ENCODE data around the gene POF1B.

Gene POF1B

DNA sequence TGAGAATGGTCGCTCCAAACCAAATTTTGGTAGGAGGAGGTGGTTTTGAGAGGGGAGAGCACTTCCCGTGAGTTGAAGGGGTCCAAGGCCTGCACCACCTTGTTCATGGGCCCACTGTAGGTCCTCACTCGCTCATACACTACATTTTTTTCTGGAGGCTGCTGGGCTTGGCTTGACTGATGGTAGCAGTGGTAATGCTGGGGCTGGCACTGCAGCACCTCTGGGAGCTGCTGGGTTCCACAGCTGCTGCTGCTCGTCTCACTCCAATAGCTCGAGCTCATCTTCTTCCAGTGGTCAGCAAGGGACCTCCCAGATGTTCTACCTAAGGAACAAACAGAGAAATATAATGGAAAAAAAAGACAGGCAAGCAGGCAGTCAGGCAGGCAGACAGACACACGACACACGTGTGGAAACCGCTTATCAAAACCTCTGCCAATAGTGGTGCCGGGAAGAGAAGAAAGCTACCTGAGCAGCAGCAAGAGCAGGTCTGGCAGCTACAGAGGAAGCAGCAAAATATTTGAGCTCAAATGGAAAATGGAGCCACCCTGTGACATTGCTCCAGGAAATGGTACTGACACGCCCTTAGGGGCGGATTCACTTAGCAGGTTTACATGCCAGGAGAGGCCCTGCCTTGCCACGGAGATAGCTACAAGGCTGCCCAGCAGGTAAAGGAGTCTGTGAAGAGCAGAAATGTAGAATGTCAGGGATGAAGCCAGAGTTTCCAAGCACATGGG, at the start of gene POF1B:
POF1B (minus strand) TSS at position 492 of the 734 bp plus-strand sequence; CDS start at position 281, 211 bp downstream.
- H3K4me3 ChIP-seq (ENCODE audit: low read length): no peak within 1 kb of the TSS
- no peaks in the 10 kb centered on the region for H3K36me3 ChIP-seq (ENCODE audit: control insufficient read depth, insufficient read depth, low read length, severe bottlenecking)
- no peaks in the 10 kb centered on the region for H3K9me3 ChIP-seq (ENCODE audit: control insufficient read depth, low read length)
- H3K4me1 ChIP-seq (ENCODE audit: control insufficient read depth, insufficient read depth, low read length): no peaks in the 10 kb centered on the region
- H3K27me3 ChIP-seq (replicated peaks; ENCODE audit: control insufficient read depth, insufficient read depth, low read length): peaks cover 3% of the 10 kb centered on the region
- no peak for DNase-seq (ENCODE audit: low read depth)
- H3K9ac ChIP-seq (ENCODE audit: low read length): no peak within 1 kb of the TSS

DNA sequence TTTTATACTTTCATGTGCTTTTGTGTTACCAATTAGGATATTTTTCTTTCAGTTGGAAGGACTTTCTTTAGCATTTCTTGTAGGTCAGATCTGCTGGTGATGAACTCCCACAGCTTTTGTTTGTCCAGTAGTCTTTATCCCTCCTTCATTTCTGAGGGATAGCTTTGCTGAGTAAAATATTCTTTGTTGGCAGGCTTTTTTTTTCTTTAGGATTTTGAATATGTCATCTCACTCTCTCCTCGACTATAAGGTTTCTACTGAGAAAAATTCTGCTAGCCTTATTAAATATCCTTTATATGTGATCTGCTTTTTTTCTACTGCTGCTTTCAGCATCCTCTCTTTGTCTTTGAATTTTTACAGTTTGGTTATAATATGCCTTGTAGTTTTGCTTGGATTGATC, 49.6 kb upstream of the POF1B start:
- no peak for DNase-seq (ENCODE audit: low read depth)
- no peaks in the 10 kb centered on the region for H3K27me3 ChIP-seq (replicated peaks; ENCODE audit: control insufficient read depth, insufficient read depth, low read length)
- no peak overlapping the region for H3K9ac ChIP-seq (ENCODE audit: low read length)
- no peaks in the 10 kb centered on the region for H3K36me3 ChIP-seq (ENCODE audit: control insufficient read depth, insufficient read depth, low read length, severe bottlenecking)
- H3K4me3 ChIP-seq (ENCODE audit: low read length): no peak overlapping the region
- peaks cover 21% of the 10 kb centered on the region for H3K9me3 ChIP-seq (ENCODE audit: control insufficient read depth, low read length)
- H3K4me1 ChIP-seq (ENCODE audit: control insufficient read depth, insufficient read depth, low read length): no peaks in the 10 kb centered on the region

- Histone ChIP-seq H3K27me3 (replicated peaks; ENCODE audit: control insufficient read depth, insufficient read depth, low read length) (no peaks in the 10 kb centered on the region), H3K36me3 (ENCODE audit: control insufficient read depth, insufficient read depth, low read length, severe bottlenecking) (no peaks in the 10 kb centered on the region), H3K4me3 (ENCODE audit: low read length) (no peak overlapping the region), H3K9me3 (ENCODE audit: control insufficient read depth, low read length) (peaks cover 11% of the 10 kb centered on the region), H3K9ac (ENCODE audit: low read length) (no peak overlapping the region), H3K4me1 (ENCODE audit: control insufficient read depth, insufficient read depth, low read length) (no peaks in the 10 kb centered on the region)
- no peak for DNase-seq (ENCODE audit: low read depth)
Observed at GRCh38 chrX:85419293-85419692, 39.8 kb upstream of the POF1B start.

GRCh38 chrX:85391878-85392238, 12.4 kb upstream of the POF1B start:
- DNase-seq (ENCODE audit: low read depth): no peak

DNA sequence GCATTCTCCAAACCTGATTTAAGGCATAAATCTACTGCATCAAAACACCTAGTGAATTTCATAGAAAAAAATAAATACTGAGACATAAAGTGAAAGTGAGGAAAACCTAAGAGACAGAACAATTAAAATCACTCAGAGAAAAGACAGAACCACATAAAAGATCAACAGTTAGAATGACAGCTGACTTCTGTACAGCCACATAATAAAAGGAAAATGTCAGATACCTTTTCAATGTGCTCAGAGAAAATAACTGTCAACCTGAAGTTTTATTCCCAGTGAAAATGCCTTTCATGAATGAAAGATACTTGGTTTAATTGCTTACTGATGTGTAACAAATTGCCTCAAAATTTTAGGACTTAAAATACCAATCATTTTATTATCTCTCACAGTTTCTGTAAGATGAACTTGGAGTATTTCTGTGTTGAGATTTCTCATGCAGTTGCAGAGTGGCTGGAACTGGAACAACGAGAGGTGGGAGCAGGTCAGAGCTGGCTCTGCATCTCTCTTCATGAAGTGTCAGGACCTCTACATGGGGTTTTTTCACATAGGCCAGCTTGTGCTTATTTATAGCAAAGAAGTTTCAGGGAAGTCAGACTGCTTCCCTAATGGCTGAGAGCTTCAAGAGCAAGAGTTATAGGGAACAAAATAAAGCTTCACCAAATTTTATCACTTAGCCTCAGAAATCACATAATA, 11.9 kb upstream of the POF1B start:
- DNase-seq (ENCODE audit: low read depth): no peak
- Histone ChIP-seq H3K9ac (ENCODE audit: low read length) (no peak overlapping the region), H3K4me3 (ENCODE audit: low read length) (no peak overlapping the region), H3K27me3 (replicated peaks; ENCODE audit: control insufficient read depth, insufficient read depth, low read length) (no peaks in the 10 kb centered on the region), H3K36me3 (ENCODE audit: control insufficient read depth, insufficient read depth, low read length, severe bottlenecking) (no peaks in the 10 kb centered on the region), H3K9me3 (ENCODE audit: control insufficient read depth, low read length) (peaks cover 3% of the 10 kb centered on the region), H3K4me1 (ENCODE audit: control insufficient read depth, insufficient read depth, low read length) (no peaks in the 10 kb centered on the region)

More at GRCh38 chrX:85391878-85392238, 12.4 kb upstream of the POF1B start:
- no peak overlapping the region for H3K4me3 ChIP-seq (ENCODE audit: low read length)
- H3K36me3 ChIP-seq (ENCODE audit: control insufficient read depth, insufficient read depth, low read length, severe bottlenecking): no peaks in the 10 kb centered on the region
- no peaks in the 10 kb centered on the region for H3K4me1 ChIP-seq (ENCODE audit: control insufficient read depth, insufficient read depth, low read length)
- H3K9ac ChIP-seq (ENCODE audit: low read length): no peak overlapping the region
- H3K9me3 ChIP-seq (ENCODE audit: control insufficient read depth, low read length): peaks cover 3% of the 10 kb centered on the region
- H3K27me3 ChIP-seq (replicated peaks; ENCODE audit: control insufficient read depth, insufficient read depth, low read length): no peaks in the 10 kb centered on the region

DNA sequence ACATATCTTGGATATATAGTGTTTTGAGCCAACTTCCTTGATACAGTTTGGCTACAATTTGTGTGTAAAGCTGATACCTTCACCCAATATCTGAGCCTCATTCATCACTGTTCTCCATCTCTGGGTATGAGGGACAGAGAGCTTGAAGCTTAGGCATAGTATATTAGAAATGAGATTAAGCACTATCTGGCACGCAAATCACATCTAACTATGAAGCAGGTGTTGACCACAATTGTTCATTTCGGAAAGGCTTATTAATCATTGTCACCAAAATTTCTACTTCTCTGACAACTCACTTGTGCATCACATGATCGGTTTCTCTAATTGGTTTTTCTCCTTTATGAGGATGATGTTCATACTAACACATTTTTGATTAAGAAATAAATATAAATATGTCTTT, 2.1 kb upstream of the POF1B start:
- no peak for DNase-seq (ENCODE audit: low read depth)
- H3K27me3 ChIP-seq (replicated peaks; ENCODE audit: control insufficient read depth, insufficient read depth, low read length): peaks cover 3% of the 10 kb centered on the region

DNA sequence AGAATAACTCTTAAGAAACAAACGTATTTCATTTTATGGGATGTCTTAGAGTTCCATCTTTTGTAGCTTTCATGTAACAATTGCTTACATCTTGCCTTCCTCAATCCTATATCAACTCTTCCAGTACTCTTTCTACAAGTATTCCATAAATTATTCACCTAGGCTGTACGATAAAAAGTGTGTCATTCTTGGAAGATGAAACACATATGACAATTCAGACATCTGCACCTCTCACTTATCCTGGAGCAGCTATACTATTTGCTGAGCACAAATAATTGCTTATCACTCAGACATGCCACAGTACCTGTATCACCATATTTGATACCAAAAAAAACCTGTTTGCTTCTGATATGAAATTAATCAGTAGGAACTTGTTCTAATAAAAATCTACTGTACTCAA, 1.0 kb downstream of the POF1B start:
- Histone ChIP-seq H3K36me3 (ENCODE audit: control insufficient read depth, insufficient read depth, low read length, severe bottlenecking) (no peaks in the 10 kb centered on the region), H3K9me3 (ENCODE audit: control insufficient read depth, low read length) (no peaks in the 10 kb centered on the region), H3K4me1 (ENCODE audit: control insufficient read depth, insufficient read depth, low read length) (no peaks in the 10 kb centered on the region), H3K9ac (ENCODE audit: low read length) (no peak overlapping the region), H3K27me3 (replicated peaks; ENCODE audit: control insufficient read depth, insufficient read depth, low read length) (peaks cover 3% of the 10 kb centered on the region), H3K4me3 (ENCODE audit: low read length) (no peak overlapping the region)
- no peak for DNase-seq (ENCODE audit: low read depth)

More for the DNA sequence above, 2.1 kb upstream of the POF1B start:
- no peak overlapping the region for H3K4me3 ChIP-seq (ENCODE audit: low read length)
- H3K9me3 ChIP-seq (ENCODE audit: control insufficient read depth, low read length): no peaks in the 10 kb centered on the region
- H3K4me1 ChIP-seq (ENCODE audit: control insufficient read depth, insufficient read depth, low read length): no peaks in the 10 kb centered on the region
- no peaks in the 10 kb centered on the region for H3K36me3 ChIP-seq (ENCODE audit: control insufficient read depth, insufficient read depth, low read length, severe bottlenecking)
- H3K9ac ChIP-seq (ENCODE audit: low read length): no peak overlapping the region

- no peak for DNase-seq (ENCODE audit: low read depth)
- no peaks in the 10 kb centered on the region for H3K9me3 ChIP-seq (ENCODE audit: control insufficient read depth, low read length)
- H3K4me3 ChIP-seq (ENCODE audit: low read length): no peak overlapping the region
Observed at GRCh38 chrX:85375333-85375738, 4.1 kb downstream of the POF1B start.

DNA sequence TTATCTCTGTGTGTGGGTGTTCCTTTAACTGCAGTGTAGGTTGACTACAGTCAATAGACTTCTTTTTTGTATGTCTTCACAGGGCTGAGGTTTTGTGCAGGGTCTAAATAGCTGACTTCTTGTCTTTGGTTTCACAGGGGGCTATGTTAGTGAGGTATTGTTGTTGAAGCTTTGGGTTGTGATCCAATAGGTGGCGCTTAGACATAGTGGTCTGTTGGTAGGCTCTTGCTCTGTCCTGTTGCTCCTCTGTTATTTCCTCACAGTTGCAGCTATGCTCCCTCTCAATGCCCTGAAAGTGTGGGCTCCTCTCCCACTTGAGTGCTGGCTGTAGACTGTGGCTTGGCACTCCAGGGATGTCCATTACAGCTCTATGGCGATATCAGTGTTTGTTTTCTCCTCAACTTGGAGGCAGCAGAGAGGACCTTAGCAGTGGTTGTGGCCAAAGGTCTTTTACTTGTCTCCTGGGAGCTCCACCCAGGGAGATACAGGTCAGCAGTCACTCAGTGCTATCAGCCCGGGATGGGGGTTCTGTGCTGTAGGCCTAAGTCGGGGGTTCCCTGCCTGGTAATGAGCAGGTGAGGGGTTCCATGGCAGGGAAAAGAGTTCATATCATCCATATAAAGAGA, 14.0 kb downstream of the POF1B start:
- DNase-seq (ENCODE audit: low read depth): no peak
- H3K9me3 ChIP-seq (ENCODE audit: control insufficient read depth, low read length): peaks cover 15% of the 10 kb centered on the region
- H3K9ac ChIP-seq (ENCODE audit: low read length): no peak overlapping the region
- no peaks in the 10 kb centered on the region for H3K27me3 ChIP-seq (replicated peaks; ENCODE audit: control insufficient read depth, insufficient read depth, low read length)
- no peaks in the 10 kb centered on the region for H3K4me1 ChIP-seq (ENCODE audit: control insufficient read depth, insufficient read depth, low read length)
- H3K36me3 ChIP-seq (ENCODE audit: control insufficient read depth, insufficient read depth, low read length, severe bottlenecking): no peaks in the 10 kb centered on the region
- no peak overlapping the region for H3K4me3 ChIP-seq (ENCODE audit: low read length)

More at GRCh38 chrX:85375333-85375738, 4.1 kb downstream of the POF1B start:
- no peaks in the 10 kb centered on the region for H3K36me3 ChIP-seq (ENCODE audit: control insufficient read depth, insufficient read depth, low read length, severe bottlenecking)
- H3K9ac ChIP-seq (ENCODE audit: low read length): no peak overlapping the region
- peaks cover 5% of the 10 kb centered on the region for H3K27me3 ChIP-seq (replicated peaks; ENCODE audit: control insufficient read depth, insufficient read depth, low read length)
- no peaks in the 10 kb centered on the region for H3K4me1 ChIP-seq (ENCODE audit: control insufficient read depth, insufficient read depth, low read length)

DNA sequence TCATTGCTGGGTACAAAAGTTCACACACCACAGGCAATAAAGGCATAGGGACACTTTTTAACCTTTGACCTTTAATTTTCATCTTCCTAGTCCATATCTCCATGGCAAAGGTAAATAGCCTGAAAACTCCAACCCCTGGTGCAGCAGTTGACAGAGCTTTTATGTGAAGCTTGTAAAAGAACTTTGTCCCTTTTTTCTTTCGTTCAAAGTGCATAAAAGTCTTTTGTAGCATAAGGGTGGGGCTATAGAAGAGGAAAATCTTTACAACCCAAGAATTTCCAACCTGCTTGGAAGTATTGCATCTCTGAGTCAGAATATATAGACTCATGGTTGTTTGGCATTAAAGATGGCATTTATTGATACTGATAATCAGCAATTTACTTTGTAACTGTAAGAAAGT, 20.4 kb downstream of the POF1B start:
- no peaks in the 10 kb centered on the region for H3K27me3 ChIP-seq (replicated peaks; ENCODE audit: control insufficient read depth, insufficient read depth, low read length)
- H3K4me1 ChIP-seq (ENCODE audit: control insufficient read depth, insufficient read depth, low read length): no peaks in the 10 kb centered on the region
- H3K9ac ChIP-seq (ENCODE audit: low read length): no peak overlapping the region
- H3K9me3 ChIP-seq (ENCODE audit: control insufficient read depth, low read length): peaks cover 13% of the 10 kb centered on the region
- no peak for DNase-seq (ENCODE audit: low read depth)
- no peaks in the 10 kb centered on the region for H3K36me3 ChIP-seq (ENCODE audit: control insufficient read depth, insufficient read depth, low read length, severe bottlenecking)
- H3K4me3 ChIP-seq (ENCODE audit: low read length): no peak overlapping the region

DNA sequence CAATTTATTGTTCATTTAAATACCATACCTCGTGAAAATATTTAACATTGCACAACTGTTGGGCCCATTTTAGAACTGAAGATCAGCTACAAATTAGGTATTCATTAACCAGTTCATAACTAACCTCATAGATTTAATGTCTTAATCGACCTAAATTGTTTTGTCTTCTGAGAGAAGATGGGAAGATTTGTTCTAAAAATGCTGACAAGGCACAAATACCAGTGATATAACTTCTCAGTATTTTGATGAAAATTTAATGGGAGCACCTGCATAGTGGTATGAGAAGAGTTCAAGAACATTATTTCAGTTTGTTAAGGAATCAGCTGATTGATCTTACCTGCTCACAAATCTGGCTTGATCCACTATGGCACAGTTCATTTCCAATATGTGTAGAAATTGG, 33.9 kb downstream of the POF1B start:
- H3K9me3 ChIP-seq (ENCODE audit: control insufficient read depth, low read length): no peaks in the 10 kb centered on the region
- no peaks in the 10 kb centered on the region for H3K27me3 ChIP-seq (replicated peaks; ENCODE audit: control insufficient read depth, insufficient read depth, low read length)
- no peaks in the 10 kb centered on the region for H3K4me1 ChIP-seq (ENCODE audit: control insufficient read depth, insufficient read depth, low read length)
- no peak for DNase-seq (ENCODE audit: low read depth)
- H3K36me3 ChIP-seq (ENCODE audit: control insufficient read depth, insufficient read depth, low read length, severe bottlenecking): no peaks in the 10 kb centered on the region
- no peak overlapping the region for H3K4me3 ChIP-seq (ENCODE audit: low read length)
- H3K9ac ChIP-seq (ENCODE audit: low read length): no peak overlapping the region
